ENCODE results near the gene PGPEP1.

Gene PGPEP1

GRCh38 chr19:18384775-18385174, 44.4 kb downstream of the PGPEP1 start:
- Histone ChIP-seq H3K27me3 (ENCODE audit: insufficient read depth, low read length, poor library complexity, severe bottlenecking) (no peaks in the 10 kb centered on the region), H3K79me2 (ENCODE audit: insufficient read depth, low read length) (no peaks in the 10 kb centered on the region), H3K36me3 (ENCODE audit: insufficient read depth, low read length) (no peaks in the 10 kb centered on the region), H3K4me2 (ENCODE audit: low read depth, low read length, poor library complexity, severe bottlenecking) (no peak overlapping the region), H3K9me2 (replicated peaks; ENCODE audit: low read depth, low read length) (no peaks in the 10 kb centered on the region), H3K9ac (ENCODE audit: low read depth, low read length, poor library complexity, severe bottlenecking) (peak overlapping the region; percentile 46), H3K9me3 (ENCODE audit: insufficient read depth, low read depth, low read length) (no peaks in the 10 kb centered on the region), H4K20me1 (ENCODE audit: insufficient read depth, low read length, poor library complexity, severe bottlenecking) (no peaks in the 10 kb centered on the region), H2AFZ (ENCODE audit: low read length) (no peak overlapping the region), H3K4me1 (ENCODE audit: insufficient read depth, low read length, poor library complexity, severe bottlenecking) (no peaks in the 10 kb centered on the region), H3K4me3 (ENCODE audit: low read length, poor library complexity, severe bottlenecking) (no peak overlapping the region), H3F3A (ENCODE audit: low read depth) (no peaks in the 10 kb centered on the region)
- no peak for TF ChIP-seq CTCF (conservative IDR thresholded peaks at IDR 0.05; ENCODE audit: low read length)
- TF ChIP-seq EZH2phosphoT487 (IDR thresholded peaks at IDR 0.05; ENCODE audit: borderline replicate concordance): no peak

- Histone ChIP-seq H3K9me2 (replicated peaks; ENCODE audit: low read depth, low read length) (no peaks in the 10 kb centered on the region), H4K20me1 (ENCODE audit: insufficient read depth, low read length, poor library complexity, severe bottlenecking) (no peaks in the 10 kb centered on the region), H3F3A (ENCODE audit: low read depth) (no peaks in the 10 kb centered on the region), H3K4me1 (ENCODE audit: insufficient read depth, low read length, poor library complexity, severe bottlenecking) (no peaks in the 10 kb centered on the region), H2AFZ (ENCODE audit: low read length) (no peak overlapping the region), H3K4me2 (ENCODE audit: low read depth, low read length, poor library complexity, severe bottlenecking) (no peak overlapping the region), H3K9ac (ENCODE audit: low read depth, low read length, poor library complexity, severe bottlenecking) (peak overlapping the region; percentile 46), H3K79me2 (ENCODE audit: insufficient read depth, low read length) (no peaks in the 10 kb centered on the region), H3K36me3 (ENCODE audit: insufficient read depth, low read length) (no peaks in the 10 kb centered on the region), H3K27me3 (ENCODE audit: insufficient read depth, low read length, poor library complexity, severe bottlenecking) (no peaks in the 10 kb centered on the region), H3K4me3 (ENCODE audit: low read length, poor library complexity, severe bottlenecking) (no peak overlapping the region), H3K9me3 (ENCODE audit: insufficient read depth, low read depth, low read length) (no peaks in the 10 kb centered on the region)
- TF ChIP-seq EZH2phosphoT487 (IDR thresholded peaks at IDR 0.05; ENCODE audit: borderline replicate concordance) (no peak), CTCF (conservative IDR thresholded peaks at IDR 0.05; ENCODE audit: low read length) (no peak)
These were observed 44.9 kb downstream of the PGPEP1 start for GRCh38 chr19:18385359-18385674.

- Histone ChIP-seq H4K20me1 (ENCODE audit: insufficient read depth, low read length, poor library complexity, severe bottlenecking) (no peaks in the 10 kb centered on the region), H3K27me3 (ENCODE audit: insufficient read depth, low read length, poor library complexity, severe bottlenecking) (no peaks in the 10 kb centered on the region), H3F3A (ENCODE audit: low read depth) (no peaks in the 10 kb centered on the region), H3K4me1 (ENCODE audit: insufficient read depth, low read length, poor library complexity, severe bottlenecking) (no peaks in the 10 kb centered on the region), H3K9me2 (replicated peaks; ENCODE audit: low read depth, low read length) (no peaks in the 10 kb centered on the region), H2AFZ (ENCODE audit: low read length) (no peak within 1 kb of the TSS), H3K79me2 (ENCODE audit: insufficient read depth, low read length) (no peaks in the 10 kb centered on the region), H3K4me2 (ENCODE audit: low read depth, low read length, poor library complexity, severe bottlenecking) (no peak within 1 kb of the TSS), H3K36me3 (ENCODE audit: insufficient read depth, low read length) (no peaks in the 10 kb centered on the region), H3K9me3 (ENCODE audit: insufficient read depth, low read depth, low read length) (no peaks in the 10 kb centered on the region), H3K4me3 (ENCODE audit: low read length, poor library complexity, severe bottlenecking) (no peak within 1 kb of the TSS), H3K9ac (ENCODE audit: low read depth, low read length, poor library complexity, severe bottlenecking) (peak within 1 kb of the TSS; percentile 46)
- TF ChIP-seq CTCF (conservative IDR thresholded peaks at IDR 0.05; ENCODE audit: low read length) (peak; percentile 83), EZH2phosphoT487 (IDR thresholded peaks at IDR 0.05; ENCODE audit: borderline replicate concordance) (no peak)
These were observed 45.5 kb downstream of the PGPEP1 start, which contains the start of gene GDF15 for GRCh38 chr19:18385675-18386542. Gene GDF15 (plus strand): TSS chr19:18386158. CDS start chr19:18386190, 32 bp downstream.

Measured in Loucy (cell line).